Endothelial cell of umbilical vein (primary cell): ENCODE results near the gene CATSPER3.

Experiments used
- EZH2 ChIP-seq: IDR thresholded peaks from 2 replicates; pipeline ENCODE4 v1.6.1; 2012; ENCODE audit warnings: borderline replicate concordance, low read depth, mild to moderate bottlenecking, moderate library complexity, low read length, inconsistent platforms; ENCODE audit not compliant: severe bottlenecking
- POLR2AphosphoS5 ChIP-seq: IDR thresholded peaks from 2 replicates; pipeline ENCODE4 v1.6.1; 2012; ENCODE audit warnings: low read depth, mild to moderate bottlenecking, control low read depth, low read length, moderate library complexity; ENCODE audit not compliant: insufficient read depth
- TF ChIP-seq, protein P1 (sequence below), 2 donors: IDR thresholded peaks; 1 replicate in 1 of 2; 2 replicates in 1 of 2; pipeline ENCODE4 v1.5.1; 2011; ENCODE audit warnings: low read length in 2 of 2, mild to moderate bottlenecking in 2 of 2, moderate library complexity in 2 of 2, control low read depth in 1 of 2, inconsistent platforms in 1 of 2, low read depth in 1 of 2; ENCODE audit not compliant: insufficient read depth in 1 of 2; ENCODE audit errors: extremely low read depth in 1 of 2

DNA sequence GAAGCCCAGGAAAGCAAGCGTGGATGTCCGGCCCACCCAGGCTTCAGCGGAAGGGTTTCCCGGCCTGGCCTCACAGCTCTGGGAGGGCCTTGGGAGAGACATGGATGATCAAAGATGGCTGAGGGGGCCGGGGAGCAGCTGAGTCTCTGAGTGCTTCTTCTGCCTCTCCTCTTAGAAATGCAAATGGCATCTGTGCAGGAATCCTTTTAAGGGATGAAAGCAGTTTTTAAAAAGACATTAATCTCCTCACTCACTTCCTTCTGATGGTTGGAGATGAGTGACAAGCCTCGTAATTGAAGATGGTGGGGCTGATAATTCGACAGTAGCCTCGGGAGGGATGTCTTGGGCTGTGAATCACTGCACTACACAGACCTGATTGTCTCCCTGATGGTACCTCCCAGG lies 90.6 kb downstream of the CATSPER3 start:
- no peak for TF ChIP-seq EZH2
- TF ChIP-seq, protein P1, sequence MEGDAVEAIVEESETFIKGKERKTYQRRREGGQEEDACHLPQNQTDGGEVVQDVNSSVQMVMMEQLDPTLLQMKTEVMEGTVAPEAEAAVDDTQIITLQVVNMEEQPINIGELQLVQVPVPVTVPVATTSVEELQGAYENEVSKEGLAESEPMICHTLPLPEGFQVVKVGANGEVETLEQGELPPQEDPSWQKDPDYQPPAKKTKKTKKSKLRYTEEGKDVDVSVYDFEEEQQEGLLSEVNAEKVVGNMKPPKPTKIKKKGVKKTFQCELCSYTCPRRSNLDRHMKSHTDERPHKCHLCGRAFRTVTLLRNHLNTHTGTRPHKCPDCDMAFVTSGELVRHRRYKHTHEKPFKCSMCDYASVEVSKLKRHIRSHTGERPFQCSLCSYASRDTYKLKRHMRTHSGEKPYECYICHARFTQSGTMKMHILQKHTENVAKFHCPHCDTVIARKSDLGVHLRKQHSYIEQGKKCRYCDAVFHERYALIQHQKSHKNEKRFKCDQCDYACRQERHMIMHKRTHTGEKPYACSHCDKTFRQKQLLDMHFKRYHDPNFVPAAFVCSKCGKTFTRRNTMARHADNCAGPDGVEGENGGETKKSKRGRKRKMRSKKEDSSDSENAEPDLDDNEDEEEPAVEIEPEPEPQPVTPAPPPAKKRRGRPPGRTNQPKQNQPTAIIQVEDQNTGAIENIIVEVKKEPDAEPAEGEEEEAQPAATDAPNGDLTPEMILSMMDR (IDR thresholded peaks at IDR 0.05; ENCODE audit: extremely low read depth in 1 of 2, insufficient read depth in 1 of 2, low read depth in 1 of 2, low read length in 2 of 2): no peak
- TF ChIP-seq POLR2AphosphoS5: no peak
